Stomach (tissue), 9 donors: ENCODE data around the gene SLC38A11. TPM values are rescaled to one million over a fixed set of nuclear protein-coding genes. Genes with fewer than 3 reads are reported as not detected.

Source experiments
- DNase-seq, 2 donors: peaks; one replicate each; pipeline versions ENCODE4 v3.0.0 to v3.0.0-alpha.2; 2013 to 2019
- H3K27ac ChIP-seq, 5 donors: fragments of 200-600 bp in 4 of 5; sonication (generic) in 4 of 5; one replicate each; pipeline ENCODE4 v1.5.1; 2013 to 2019; ENCODE audit warnings: mild to moderate bottlenecking in 1 of 5, moderate library complexity in 1 of 5
- H3K27me3 ChIP-seq, 3 donors: fragments of 200-600 bp; sonication (generic); one replicate each; pipeline ENCODE4 v1.5.1; 2017 to 2019; ENCODE audit warnings: mixed run types in 1 of 3
- H3K36me3 ChIP-seq, 4 donors: fragments of 200-600 bp; sonication (generic); 1 replicate in 3 of 4; 2 replicates in 1 of 4; pipeline ENCODE4 v1.5.1; 2016 to 2019
- H3K4me1 ChIP-seq, 4 donors: fragments of 200-600 bp; sonication (generic); one replicate each; pipeline ENCODE4 v1.5.1; 2016 to 2019
- H3K4me3 ChIP-seq, 4 donors: fragments of 200-600 bp; sonication (generic) in 3 of 4; one replicate each; pipeline ENCODE4 v1.5.1; 2016 to 2019; ENCODE audit warnings: mild to moderate bottlenecking in 1 of 4
- H3K9me3 ChIP-seq, 4 donors: fragments of 200-600 bp; sonication (generic); one replicate each; pipeline ENCODE4 v1.5.1; 2016 to 2019
- CTCF ChIP-seq, 7 experiments: fragments of 450-650 bp in 4 of 7; fragments of 200-600 bp in 3 of 7; sonication (generic) in 3 of 7; IDR thresholded peaks; one replicate each; pipeline ENCODE4 v1.5.1; 2016 to 2019; ENCODE audit warnings: antibody characterized with exemption in 7 of 7, control low read depth in 2 of 7, mild to moderate bottlenecking in 1 of 7
- EP300 ChIP-seq: sonication (generic); formaldehyde crosslinking; IDR thresholded peaks from one replicate; pipeline ENCODE4 v1.6.1; 2017; ENCODE audit warnings: antibody characterized with exemption
- POLR2A ChIP-seq, 4 donors: fragments of 450-650 bp; IDR thresholded peaks; one replicate each; pipeline ENCODE4 v1.6.1; 2016; ENCODE audit warnings: antibody characterized with exemption in 4 of 4, control low read depth in 2 of 4, mild to moderate bottlenecking in 1 of 4, moderate library complexity in 1 of 4
- POLR2AphosphoS5 ChIP-seq, 3 donors: sonication (generic); formaldehyde crosslinking; IDR thresholded peaks; one replicate each; pipeline ENCODE4 v1.6.1; 2016; ENCODE audit warnings: antibody characterized with exemption in 3 of 3
- WGBS, 5 donors: extraction: QIAGEN DNeasy Blood & Tissue Kit in 3 of 5; methylation state at CpG; one replicate each; pipeline versions ENCODE4 v1.1.5 to v1.1.7; 2013 to 2018; 5-methylcytosine and 5-hydroxymethylcytosine counted together
- intact Hi-C: fragments of 100-400 bp; cut with DNase I; formaldehyde crosslinking; loops from one replicate; pipeline ENCODE4 v1.15.1; 2023; ENCODE audit warnings: low total_unique reads
- polyA plus RNA-seq, 3 donors: library from polyadenylated mRNA; stranded (reverse); fragments of 200-250 nt; gene quantifications; one replicate each; pipeline ENCODE4 v1.2.3, GENCODE V29; 2013
- total RNA-seq, 5 donors: library from RNA; depleted of rRNA; stranded (reverse); fragments of >200 nt; gene quantifications; one replicate each; pipeline versions ENCODE4 v1.1.0 to v1.2.3, GENCODE V29; 2014 to 2016
- donor health status: healthy with polysubstance abuse.
- donor health status: Bipolar disorder and iron deficiency.
- donor health status: healthy.

SLC38A11 gene
- total and polyA plus RNA-seq, 8 donors = 1.3 to 54.3 (median 5.3) TPM; not detected in 1

- Histone ChIP-seq H3K27ac (peak overlapping the region in 1 of 5 donors; percentile 48), H3K4me3 (no peak overlapping the region), H3K9me3 (no peaks in the 10 kb centered on the region), H3K27me3 (no peaks in the 10 kb centered on the region), H3K36me3 (no peaks in the 10 kb centered on the region), H3K4me1 (peaks cover 10 to 19% (median 14%) of the 10 kb centered on the region in 4 donors)
- DNase-seq = no peak
- no peak for TF ChIP-seq CTCF (IDR thresholded peaks at IDR 0.05)
- no peak for TF ChIP-seq POLR2AphosphoS5 (IDR thresholded peaks at IDR 0.05)
- no peak for TF ChIP-seq EP300
- TF ChIP-seq POLR2A (IDR thresholded peaks at IDR 0.05) = no peak
- intact Hi-C loops = no loop called here
Measured at GRCh38 chr2:164903204-164903603, 52.1 kb downstream of the SLC38A11 start.

GRCh38 chr2:164899121-164899520 is 56.2 kb downstream of the SLC38A11 start:
- Histone ChIP-seq H3K27me3 (no peaks in the 10 kb centered on the region), H3K27ac (no peak overlapping the region), H3K4me1 (peaks cover 9 to 14% (median 13%) of the 10 kb centered on the region in 4 donors), H3K4me3 (no peak overlapping the region), H3K9me3 (no peaks in the 10 kb centered on the region), H3K36me3 (no peaks in the 10 kb centered on the region)
- 90 to 98% (median 93%) methylated on average over 1 of the region's 1 CpG for WGBS, 5 donors
- no peak for DNase-seq
- intact Hi-C loops = no loop called here
- TF ChIP-seq POLR2A (IDR thresholded peaks at IDR 0.05) (no peak), POLR2AphosphoS5 (IDR thresholded peaks at IDR 0.05) (no peak), EP300 (no peak), CTCF (IDR thresholded peaks at IDR 0.05) (no peak)

GRCh38 chr2:164898475-164898874 is 56.9 kb downstream of the SLC38A11 start:
- WGBS, 5 donors = 46 to 59% (median 48%) methylated on average over 3 of the region's 3 CpGs
- Histone ChIP-seq H3K4me1 (peaks cover 3 to 8% (median 7%) of the 10 kb centered on the region in 4 donors), H3K9me3 (no peaks in the 10 kb centered on the region), H3K27me3 (no peaks in the 10 kb centered on the region), H3K4me3 (no peak overlapping the region), H3K27ac (no peak overlapping the region), H3K36me3 (no peaks in the 10 kb centered on the region)
- no peak for DNase-seq
- TF ChIP-seq POLR2AphosphoS5 (IDR thresholded peaks at IDR 0.05) (no peak), POLR2A (IDR thresholded peaks at IDR 0.05) (no peak), CTCF (IDR thresholded peaks at IDR 0.05) (no peak), EP300 (no peak)
- intact Hi-C loops = no loop called here

GRCh38 chr2:164897469-164898260 is 57.7 kb downstream of the SLC38A11 start:
- Histone ChIP-seq H3K27ac (peak overlapping the region in 2 of 5 donors; percentile 21 to 29), H3K27me3 (no peaks in the 10 kb centered on the region), H3K4me3 (no peak overlapping the region), H3K36me3 (no peaks in the 10 kb centered on the region), H3K9me3 (no peaks in the 10 kb centered on the region), H3K4me1 (peaks cover 0 to 6% (median 0%) of the 10 kb centered on the region in 4 donors)
- intact Hi-C loops = no loop called here
- no peak for DNase-seq
- TF ChIP-seq POLR2AphosphoS5 (IDR thresholded peaks at IDR 0.05) (no peak), CTCF (IDR thresholded peaks at IDR 0.05) (no peak), POLR2A (IDR thresholded peaks at IDR 0.05) (no peak), EP300 (no peak)
- 56 to 78% (median 67%) methylated on average over 3 of the region's 3 CpGs for WGBS, 5 donors
